HEK293T (cell line): ENCODE data around the gene TRAPPC10.
"Not testable (repeated sequence)": the region's sequence is repeated elsewhere in the genome, so short reads cannot be mapped to it uniquely, and the experiment has no call there.

Experiments
- BHLHE40 ChIP-seq: fragments of 450-650 bp; IDR thresholded peaks from 2 replicates; pipeline ENCODE4 v1.6.1; 2016; ENCODE audit warnings: mild to moderate bottlenecking, moderate library complexity, borderline replicate concordance
- CTBP1 ChIP-seq: fragments of 450-650 bp; IDR thresholded peaks from 2 replicates; pipeline ENCODE4 v1.6.1; 2016; ENCODE audit warnings: borderline replicate concordance
- FOXA1 ChIP-seq: fragments of 450-650 bp; IDR thresholded peaks from 2 replicates; pipeline ENCODE4 v1.6.1; 2016; ENCODE audit warnings: mild to moderate bottlenecking
- FOXM1 ChIP-seq: fragments of 450-650 bp; IDR thresholded peaks from 2 replicates; pipeline ENCODE4 v1.6.1; 2017; ENCODE audit warnings: mild to moderate bottlenecking, borderline replicate concordance
- SUZ12 ChIP-seq: fragments of 450-650 bp; IDR thresholded peaks from 2 replicates; pipeline ENCODE4 v1.6.1; 2016; ENCODE audit warnings: mild to moderate bottlenecking
- ZNF384 ChIP-seq: fragments of 450-650 bp; IDR thresholded peaks from 2 replicates; pipeline ENCODE4 v1.6.1; 2016
- TF ChIP-seq, protein P1 (sequence below): fragments of 450-650 bp; IDR thresholded peaks from 2 replicates; pipeline ENCODE4 v1.6.1; 2016

DNA sequence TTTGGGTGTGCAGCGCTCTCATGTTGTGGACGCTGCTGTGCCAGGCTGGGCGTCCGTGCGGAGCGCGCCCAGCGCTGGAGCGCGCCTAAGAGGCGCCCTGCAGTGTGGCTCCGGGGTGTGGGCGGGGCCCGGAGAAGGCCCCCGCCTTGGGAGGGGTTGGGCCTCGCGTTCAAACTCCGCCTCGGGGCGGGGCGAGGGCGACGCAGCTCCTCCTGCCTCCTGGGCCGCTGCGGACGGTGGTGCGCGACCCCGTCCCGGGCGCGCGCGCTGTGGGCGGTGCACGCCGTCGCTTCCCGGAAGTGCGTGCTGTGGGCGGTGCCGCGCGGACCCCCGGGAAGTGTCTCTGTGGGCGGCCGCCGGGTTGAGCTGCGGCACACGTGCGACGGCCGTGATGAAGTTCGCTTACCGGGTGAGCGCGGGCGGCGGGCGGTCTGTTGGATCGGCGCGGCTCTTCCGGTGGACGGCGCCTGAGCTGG lies 95.0 kb downstream of the TRAPPC10 start, which contains the start of gene PWP2:
- TF ChIP-seq, protein P1, sequence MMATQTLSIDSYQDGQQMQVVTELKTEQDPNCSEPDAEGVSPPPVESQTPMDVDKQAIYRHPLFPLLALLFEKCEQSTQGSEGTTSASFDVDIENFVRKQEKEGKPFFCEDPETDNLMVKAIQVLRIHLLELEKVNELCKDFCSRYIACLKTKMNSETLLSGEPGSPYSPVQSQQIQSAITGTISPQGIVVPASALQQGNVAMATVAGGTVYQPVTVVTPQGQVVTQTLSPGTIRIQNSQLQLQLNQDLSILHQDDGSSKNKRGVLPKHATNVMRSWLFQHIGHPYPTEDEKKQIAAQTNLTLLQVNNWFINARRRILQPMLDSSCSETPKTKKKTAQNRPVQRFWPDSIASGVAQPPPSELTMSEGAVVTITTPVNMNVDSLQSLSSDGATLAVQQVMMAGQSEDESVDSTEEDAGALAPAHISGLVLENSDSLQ: not testable (repeated sequence)
- not testable (repeated sequence) for TF ChIP-seq FOXM1, BHLHE40, SUZ12, CTBP1, FOXA1, ZNF384
